ENCODE data around the gene TMEM53. TPM values are rescaled to one million over a fixed set of nuclear protein-coding genes. Genes with fewer than 3 reads are reported as not detected.

The TMEM53 gene
- total RNA-seq, 1 experiment from 2014 or later, result 6.2 TPM

DNA sequence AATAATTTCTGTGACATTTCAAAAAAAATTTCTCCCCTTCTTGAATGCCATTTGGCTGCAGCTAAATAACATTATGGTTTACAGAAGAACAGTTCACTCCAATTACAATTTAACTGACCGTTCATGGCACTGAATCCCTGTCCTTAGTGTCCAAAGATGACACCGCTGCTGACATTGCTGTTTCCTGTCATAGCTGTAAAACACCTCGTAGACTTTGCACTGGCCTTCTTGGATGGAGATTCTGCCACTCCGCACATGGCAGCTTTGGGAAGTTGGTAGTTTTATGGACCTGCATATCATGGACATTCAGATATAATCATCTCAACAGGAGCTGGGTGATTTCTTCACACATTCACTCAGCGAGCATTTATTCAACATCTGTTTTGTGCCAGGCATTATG, 5.2 kb upstream of the TMEM53 start:
- H2AK5ac ChIP-seq (ENCODE audit: insufficient read length, low read length), result no peak overlapping the region
- no CpG with 5 or more reads among the region's 5 CpGs for WGBS (ENCODE audit: extremely low coverage, insufficient read length, low lambda C conversion rate)
- H4K20me1 ChIP-seq (ENCODE audit: control insufficient read depth, insufficient read depth, insufficient read length), result no peaks in the 10 kb centered on the region
- H3K27me3 ChIP-seq (ENCODE audit: insufficient read depth, low read length), result no peaks in the 10 kb centered on the region
- no peak overlapping the region for H2AFZ ChIP-seq (ENCODE audit: low read length)
- H3K9me3 ChIP-seq (ENCODE audit: control insufficient read depth, low read depth, low read length), result no peaks in the 10 kb centered on the region
- H3K4me2 ChIP-seq (ENCODE audit: insufficient read depth, insufficient read length, low read length), result no peak overlapping the region
- no peak overlapping the region for H3K27ac Mint-ChIP-seq
- H3K27ac ChIP-seq (ENCODE audit: insufficient read length, low read depth, low read length), result no peak overlapping the region
- H4K5ac ChIP-seq (ENCODE audit: insufficient read length, low read depth, low read length), result no peak overlapping the region
- H3K9ac ChIP-seq (ENCODE audit: extremely low read depth, insufficient read length, low read length), result no peak overlapping the region
- peaks cover 0 to 10% (median 0%) of the 10 kb centered on the region in 3 experiments; a peak in 3 of 7 replicates for H3K36me3 Mint-ChIP-seq (ENCODE audit: insufficient read depth in 1 of 3, low read depth in 3 of 3)
- no peak overlapping the region for H3K56ac ChIP-seq (ENCODE audit: insufficient read length, low read depth, low read length)
- H2BK15ac ChIP-seq (ENCODE audit: low read depth, low read length), result no peak overlapping the region
- H2BK20ac ChIP-seq (ENCODE audit: low read depth, low read length, poor library complexity, severe bottlenecking), result no peak overlapping the region
- no peak overlapping the region for H4K91ac ChIP-seq (ENCODE audit: insufficient read length, low read depth, low read length)
- no peak overlapping the region for H3T11ph ChIP-seq (ENCODE audit: low read length)
- H3K27me3 Mint-ChIP-seq (ENCODE audit: low read depth), result no peaks in the 10 kb centered on the region; the same call in 1 of the 2 replicates
- TF ChIP-seq, protein P1, sequence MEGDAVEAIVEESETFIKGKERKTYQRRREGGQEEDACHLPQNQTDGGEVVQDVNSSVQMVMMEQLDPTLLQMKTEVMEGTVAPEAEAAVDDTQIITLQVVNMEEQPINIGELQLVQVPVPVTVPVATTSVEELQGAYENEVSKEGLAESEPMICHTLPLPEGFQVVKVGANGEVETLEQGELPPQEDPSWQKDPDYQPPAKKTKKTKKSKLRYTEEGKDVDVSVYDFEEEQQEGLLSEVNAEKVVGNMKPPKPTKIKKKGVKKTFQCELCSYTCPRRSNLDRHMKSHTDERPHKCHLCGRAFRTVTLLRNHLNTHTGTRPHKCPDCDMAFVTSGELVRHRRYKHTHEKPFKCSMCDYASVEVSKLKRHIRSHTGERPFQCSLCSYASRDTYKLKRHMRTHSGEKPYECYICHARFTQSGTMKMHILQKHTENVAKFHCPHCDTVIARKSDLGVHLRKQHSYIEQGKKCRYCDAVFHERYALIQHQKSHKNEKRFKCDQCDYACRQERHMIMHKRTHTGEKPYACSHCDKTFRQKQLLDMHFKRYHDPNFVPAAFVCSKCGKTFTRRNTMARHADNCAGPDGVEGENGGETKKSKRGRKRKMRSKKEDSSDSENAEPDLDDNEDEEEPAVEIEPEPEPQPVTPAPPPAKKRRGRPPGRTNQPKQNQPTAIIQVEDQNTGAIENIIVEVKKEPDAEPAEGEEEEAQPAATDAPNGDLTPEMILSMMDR (conservative IDR thresholded peaks at IDR 0.05), result no peak
- H3K79me1 ChIP-seq (ENCODE audit: insufficient read depth, low read depth, low read length, poor library complexity, severe bottlenecking), result no peaks in the 10 kb centered on the region
- no peak overlapping the region for H3K4ac ChIP-seq (ENCODE audit: low read depth, low read length)
- peaks cover 20 to 26% of the 10 kb centered on the region in 2 experiments for H3K4me1 Mint-ChIP-seq
- H3K4me3 Mint-ChIP-seq, result no peak overlapping the region
- no peaks in the 10 kb centered on the region for H3K23me2 ChIP-seq (ENCODE audit: insufficient read length, low read depth, low read length, poor library complexity, severe bottlenecking)
- H2BK12ac ChIP-seq (ENCODE audit: insufficient read length, low read depth, low read length), result no peak overlapping the region
- peaks cover 17% of the 10 kb centered on the region for H3K4me1 ChIP-seq (ENCODE audit: insufficient read depth, low read length)
- no peaks in the 10 kb centered on the region for H3K79me2 ChIP-seq (ENCODE audit: insufficient read depth, low read length)
- H3K18ac ChIP-seq (ENCODE audit: insufficient read length, low read depth, low read length), result no peak overlapping the region
- no peak overlapping the region for H4K8ac ChIP-seq (replicated peaks; ENCODE audit: insufficient read length, low read depth, low read length)
- H3K9me3 Mint-ChIP-seq, result no peaks in the 10 kb centered on the region; a peak in 1 of 5 replicates
- H3K14ac ChIP-seq (ENCODE audit: insufficient read depth, low read length), result no peak overlapping the region
- no peak for DNase-seq
- H2BK120ac ChIP-seq (ENCODE audit: low read depth, low read length, poor library complexity, severe bottlenecking), result no peak overlapping the region
- H2BK5ac ChIP-seq (ENCODE audit: insufficient read length, low read length), result no peak overlapping the region
- H3K23ac ChIP-seq (ENCODE audit: insufficient read length, low read depth, low read length), result no peak overlapping the region
